ENCODE results near the gene TMPRSS2. TPM values are rescaled to one million over a fixed set of nuclear protein-coding genes. Genes with fewer than 3 reads are reported as not detected.

The TMPRSS2 gene
- total and polyA plus RNA-seq, 2 of the 13 experiments (the other 11 are each of a cell fraction or from before 2014, with no cell fraction given) = 1.7 to 1.8 TPM

DNA sequence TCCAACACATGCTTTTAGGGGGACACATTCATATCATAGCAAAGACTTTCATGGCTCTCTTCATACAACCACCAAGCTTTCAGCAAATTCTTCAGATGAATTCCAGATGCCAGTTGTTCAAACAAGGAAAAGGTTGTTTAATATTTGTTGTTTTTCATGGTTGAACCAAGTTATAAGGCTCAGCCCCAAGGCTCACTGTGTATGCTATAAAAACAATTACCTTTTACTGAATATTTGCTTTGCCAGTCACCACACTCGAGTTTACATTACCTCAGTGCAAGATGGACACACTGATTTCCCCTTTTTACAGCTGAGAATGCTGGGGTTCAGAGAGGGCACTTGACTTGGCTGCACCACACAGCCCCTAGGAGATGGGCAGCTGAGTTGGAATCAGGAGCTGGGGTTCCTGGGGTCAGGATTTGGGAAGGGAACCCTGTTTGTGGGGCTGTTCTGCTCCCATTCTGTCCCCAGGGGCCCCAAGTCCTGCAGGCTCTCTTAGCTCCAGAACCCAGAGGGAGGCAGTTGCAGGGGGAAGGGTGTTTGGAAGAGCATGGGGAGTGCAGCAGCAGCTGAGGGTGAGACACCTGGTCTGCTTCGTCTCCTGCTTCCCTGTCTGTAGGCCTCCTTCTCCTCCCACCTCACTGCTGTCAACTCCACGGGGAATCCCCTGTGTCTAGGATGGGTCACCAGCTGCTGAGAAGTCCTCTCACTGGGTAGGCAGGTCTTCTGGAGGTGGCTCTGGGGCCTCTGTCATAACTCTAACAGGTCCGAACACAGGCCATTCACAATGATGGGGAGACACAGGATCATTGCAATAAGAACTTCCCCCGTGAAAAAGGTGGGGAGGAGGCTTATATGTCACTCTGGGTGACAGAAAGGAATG is 12.8 kb upstream of the TMPRSS2 start:
- in situ Hi-C loops (cut with HindIII; ENCODE audit: extremely low pct_ligation_motif_present, low pct_unique_long_range_greater_than_20kb) (no loop called here), intact Hi-C loops (cut with micrococcal nuclease; ENCODE audit: unreplicated experiment) (no loop called here)
- Histone ChIP-seq H3K9ac (ENCODE audit: insufficient read depth, low read depth, low read length) (no peak overlapping the region), H3K4me2 (ENCODE audit: low read depth, low read length) (no peak overlapping the region), H2AFZ (ENCODE audit: low read length) (no peak overlapping the region), H3K79me2 (ENCODE audit: insufficient read depth, low read length) (no peaks in the 10 kb centered on the region), H3K27me3 (ENCODE audit: control insufficient read depth in 1 of 2, insufficient read depth in 2 of 2, low read length in 2 of 2) (no peaks in the 10 kb centered on the region), H4K20me1 (ENCODE audit: insufficient read depth, low read length) (no peaks in the 10 kb centered on the region), H3K9me3 (ENCODE audit: low read length) (peaks cover 11% of the 10 kb centered on the region; the same call in 1 of the 2 replicates), H3K36me3 (replicated peaks in 1 of 2; ENCODE audit: control insufficient read depth in 1 of 2, insufficient read depth in 2 of 2, low read length in 2 of 2) (no peaks in the 10 kb centered on the region), H3K27ac (ENCODE audit: extremely low read length, insufficient read depth, low read length) (no peak overlapping the region), H3K4me1 (ENCODE audit: insufficient read depth, low read length) (peaks cover 41% of the 10 kb centered on the region), H3K4me3 (replicated peaks in 1 of 3; ENCODE audit: insufficient read depth in 1 of 3, low read depth in 2 of 3, low read length in 3 of 3) (no peak overlapping the region)
- no peak for FAIRE-seq
- WGBS (ENCODE audit: low lambda C conversion rate) = 38% methylated on average over 5 of the region's 5 CpGs
- ChIA-PET POLR2A (no interaction called here), CTCF (ENCODE audit: low intra/inter-chr PET ratio, low total read pairs) (no interaction called here)
- TF ChIP-seq ZNF768 (CRISPR knock-in tag; IDR thresholded peaks at IDR 0.05) (peak; percentile 91), KDM6A (CRISPR knock-in tag; IDR thresholded peaks at IDR 0.05; ENCODE audit: low read depth) (no peak)
- DNase-seq (ENCODE audit: low spot score) = no peak
- no TSS peak for BruUV-seq (replicated peaks)
- no peak for ATAC-seq

DNA sequence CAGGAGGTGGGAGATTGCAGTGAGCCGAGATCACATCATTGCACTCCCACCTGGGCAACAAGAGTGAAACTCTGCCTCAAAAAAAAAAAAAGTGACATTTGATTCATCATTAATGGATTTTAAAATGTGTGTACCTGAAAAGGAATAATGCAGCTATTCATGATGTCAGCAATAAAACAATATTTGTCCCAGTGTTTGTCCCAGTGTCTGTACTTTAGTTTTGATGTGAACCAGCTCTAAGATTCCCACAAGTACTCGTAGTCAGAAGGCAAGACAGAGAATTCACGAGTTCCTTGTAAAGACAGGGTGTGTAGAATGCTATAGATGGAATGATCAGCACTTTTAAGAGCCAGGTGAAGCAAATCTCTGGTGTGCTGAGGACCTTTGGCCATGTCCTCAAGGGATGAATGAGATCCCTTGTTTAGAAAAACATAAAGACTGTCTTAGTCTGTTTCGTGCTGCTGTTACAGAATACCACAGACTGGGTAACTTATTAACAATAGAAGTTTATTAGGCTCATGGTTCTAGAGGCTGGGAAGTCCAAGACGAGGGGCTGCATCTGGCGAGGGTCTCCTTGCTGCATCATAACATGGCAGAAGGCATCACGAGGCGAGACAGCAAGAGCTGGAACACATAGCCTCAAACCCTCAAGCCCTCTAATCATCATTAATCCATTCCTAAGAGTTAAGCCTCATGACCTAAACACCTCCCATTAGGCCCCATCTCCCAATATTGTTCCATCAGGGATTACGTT is 12.0 kb upstream of the TMPRSS2 start:
- in situ Hi-C loops (cut with HindIII; ENCODE audit: extremely low pct_ligation_motif_present, low pct_unique_long_range_greater_than_20kb) (no loop called here), intact Hi-C loops (cut with micrococcal nuclease; ENCODE audit: unreplicated experiment) (no loop called here)
- peaks cover 11% of the 10 kb centered on the region; the same call in 1 of the 2 replicates for H3K9me3 ChIP-seq (ENCODE audit: low read length)
- no peak for DNase-seq (ENCODE audit: low spot score)
- H3K27ac ChIP-seq (ENCODE audit: extremely low read length, insufficient read depth, low read length) = no peak overlapping the region
- H3K27me3 ChIP-seq (ENCODE audit: control insufficient read depth in 1 of 2, insufficient read depth in 2 of 2, low read length in 2 of 2) = no peaks in the 10 kb centered on the region
- ChIA-PET CTCF (ENCODE audit: low intra/inter-chr PET ratio, low total read pairs) (no interaction called here), POLR2A (no interaction called here)
- peaks cover 32% of the 10 kb centered on the region for H3K4me1 ChIP-seq (ENCODE audit: insufficient read depth, low read length)
- WGBS (ENCODE audit: low lambda C conversion rate) = 19% methylated on average over 8 of the region's 9 CpGs
- H3K9ac ChIP-seq (ENCODE audit: insufficient read depth, low read depth, low read length) = no peak overlapping the region
- FAIRE-seq = no peak
- ATAC-seq = no peak; the same call in 2 of the 3 replicates
- no TSS peak for BruUV-seq (replicated peaks)
- H3K36me3 ChIP-seq (replicated peaks in 1 of 2; ENCODE audit: control insufficient read depth in 1 of 2, insufficient read depth in 2 of 2, low read length in 2 of 2) = no peaks in the 10 kb centered on the region
- H3K4me2 ChIP-seq (ENCODE audit: low read depth, low read length) = peak overlapping the region; percentile 10; the same call in 1 of the 2 replicates
- TF ChIP-seq MAFF (IDR thresholded peaks at IDR 0.05; ENCODE audit: low read depth, low read length) (0 out of 2 replicates have a peak, but pooled peaks have one; percentile 32), MAFK (conservative IDR thresholded peaks at IDR 0.05 in 1 of 2, IDR thresholded peaks at IDR 0.05 in 1 of 2; ENCODE audit: low read length in 2 of 2) (peak; percentile 49 to 55; a peak in 3 of 4 replicates), ZNF564 (CRISPR knock-in tag; IDR thresholded peaks at IDR 0.05) (peak; percentile 100), YEATS2 (CRISPR knock-in tag; IDR thresholded peaks at IDR 0.05; ENCODE audit: borderline replicate concordance) (no peak), SATB2 (CRISPR knock-in tag; IDR thresholded peaks at IDR 0.05) (no peak)
- H3K79me2 ChIP-seq (ENCODE audit: insufficient read depth, low read length) = no peaks in the 10 kb centered on the region
- no peak overlapping the region for H2AFZ ChIP-seq (ENCODE audit: low read length)
- no peak overlapping the region for H3K4me3 ChIP-seq (replicated peaks in 1 of 3; ENCODE audit: insufficient read depth in 1 of 3, low read depth in 2 of 3, low read length in 3 of 3)
- H4K20me1 ChIP-seq (ENCODE audit: insufficient read depth, low read length) = no peaks in the 10 kb centered on the region

Data from HepG2 (cell line).